A549 (cell line): ENCODE results near the gene FBXO10. TPM values are rescaled to one million over a fixed set of nuclear protein-coding genes. Genes with fewer than 3 reads are reported as not detected.

Experiments
- ATAC-seq, 2 experiments: fragments of 200-7000 bp in 1 of 2; fragments of >200 bp in 1 of 2; cut with Nextera tagmentation in 1 of 2; cut with Tn5 transposase in 1 of 2; 3 replicates each; pipeline versions ENCODE4 v1.8.0 to v1.9.1; 2018 to 2020; ENCODE audit warnings: mild to moderate bottlenecking in 1 of 2, moderate library complexity in 1 of 2
- CTCF ChIA-PET: fragments of 300-600 bp; sonication (Branson Sonifier 250); formaldehyde crosslinking; extraction: SDS; loops from one replicate; lab custom pipeline; 2021; ENCODE audit warnings: antibody characterized with exemption, inconsistent platforms; lab: Yijun Ruan, JAX
- POLR2A ChIA-PET: fragments of 350-600 bp; formaldehyde crosslinking; extraction: SDS; loops from one replicate; lab custom pipeline; 2021; ENCODE audit warnings: antibody characterized with exemption, inconsistent platforms; lab: Yijun Ruan, JAX
- DNase-seq, 2 experiments: peaks; one replicate each; pipeline versions ENCODE4 v3.0.0 to v3.0.0-alpha.2; 2011 to 2016; ENCODE audit warnings: low read depth in 1 of 2, low spot score in 1 of 2
- FAIRE-seq: peaks from 2 replicates; lab custom pipeline; 2011; peaks lifted over from hg19 to GRCh38; lab: Jason Lieb, UNC
- H3K27ac ChIP-seq, 2 experiments: fragments of >200 bp; sonication (Bioruptor Twin); formaldehyde crosslinking; 3 replicates each; pipeline ENCODE4 v1.5.1; 2016 to 2017
- H3K4me1 ChIP-seq: fragments of >200 bp; sonication (Bioruptor Twin); formaldehyde crosslinking; 3 replicates; pipeline ENCODE4 v1.6.1; 2016
- H3K4me2 ChIP-seq: fragments of >200 bp; sonication (Bioruptor Twin); formaldehyde crosslinking; 3 replicates; pipeline ENCODE4 v1.6.1; 2016
- H3K4me3 ChIP-seq: fragments of >200 bp; sonication (Bioruptor Twin); formaldehyde crosslinking; 3 replicates; pipeline ENCODE4 v1.5.1; 2016
- H3K9me3 ChIP-seq: fragments of >200 bp; sonication (Bioruptor Twin); formaldehyde crosslinking; 3 replicates; pipeline ENCODE4 v1.6.1; 2016
- CBX8 ChIP-seq: fragments of 200-600 bp; sonication (generic); IDR thresholded peaks from 2 replicates; pipeline ENCODE4 v1.6.1; 2016
- CTCF ChIP-seq: fragments of >200 bp; sonication (Bioruptor Twin); formaldehyde crosslinking; IDR thresholded peaks from 3 replicates; pipeline ENCODE4 v1.5.1; 2016
- E2F6 ChIP-seq: IDR thresholded peaks from 2 replicates; pipeline ENCODE4 v1.6.1; 2012; ENCODE audit warnings: low read depth, borderline replicate concordance
- EHF ChIP-seq: fragments of 250-450 bp; sonication (Bioruptor Pico); IDR thresholded peaks from 2 replicates; pipeline ENCODE4 v1.5.0; 2020; ENCODE audit warnings: mild to moderate bottlenecking
- EHMT2 ChIP-seq: fragments of 200-600 bp; sonication (generic); IDR thresholded peaks from 2 replicates; pipeline ENCODE4 v1.6.1; 2016; ENCODE audit warnings: antibody characterized with exemption, low read depth, mild to moderate bottlenecking, moderate library complexity
- FOSL2 ChIP-seq, 2 experiments: fragments of 450-650 bp in 1 of 2; fragments of >200 bp in 1 of 2; sonication (Bioruptor Twin) in 1 of 2; formaldehyde crosslinking; IDR thresholded peaks; 2 replicates each; pipeline versions ENCODE4 v1.5.0 to v1.6.1; 2016 to 2020; ENCODE audit warnings: mild to moderate bottlenecking in 1 of 2, moderate library complexity in 1 of 2
- HDAC2 ChIP-seq: fragments of 200-600 bp; sonication (generic); IDR thresholded peaks from 2 replicates; pipeline ENCODE4 v1.6.1; 2016
- KDM1A ChIP-seq: fragments of 200-600 bp; sonication (generic); IDR thresholded peaks from 2 replicates; pipeline ENCODE4 v1.6.1; 2016; ENCODE audit warnings: low read depth, mild to moderate bottlenecking
- MAFK ChIP-seq: fragments of 450-650 bp; IDR thresholded peaks from 2 replicates; pipeline ENCODE4 v1.6.1; 2014; ENCODE audit not compliant: partially characterized antibody
- MAZ ChIP-seq: fragments of 150-350 bp; IDR thresholded peaks from 2 replicates; pipeline ENCODE4 v1.6.1; 2014; ENCODE audit warnings: antibody characterized with exemption, low read depth, low read length, borderline replicate concordance
- MYC ChIP-seq: IDR thresholded peaks from 2 replicates; pipeline ENCODE4 v1.6.1; 2012; ENCODE audit warnings: mild to moderate bottlenecking, inconsistent platforms, low read length, improper control_type of control experiment, borderline replicate concordance
- PBX3 ChIP-seq: IDR thresholded peaks from 2 replicates; pipeline ENCODE4 v1.6.1; 2012
- REST ChIP-seq: fragments of 200-600 bp; sonication (generic); IDR thresholded peaks from 2 replicates; pipeline ENCODE4 v1.6.1; 2016; ENCODE audit warnings: antibody characterized with exemption, mild to moderate bottlenecking, moderate library complexity
- RFX5 ChIP-seq: fragments of 450-650 bp; IDR thresholded peaks from 2 replicates; pipeline ENCODE4 v1.7.1; 2014; ENCODE audit warnings: antibody characterized with exemption, mild to moderate bottlenecking, moderate library complexity
- RNF2 ChIP-seq: fragments of 200-600 bp; sonication (generic); IDR thresholded peaks from 2 replicates; pipeline ENCODE4 v1.6.1; 2016; ENCODE audit warnings: low read depth, mild to moderate bottlenecking, antibody characterized with exemption, moderate library complexity, borderline replicate concordance
- SMC3 ChIP-seq: fragments of >200 bp; sonication (Bioruptor Twin); formaldehyde crosslinking; IDR thresholded peaks from 3 replicates; pipeline ENCODE4 v1.6.1; 2018; ENCODE audit warnings: inconsistent platforms
- USF2 ChIP-seq: fragments of 450-650 bp; IDR thresholded peaks from 2 replicates; pipeline ENCODE4 v1.6.1; 2014; ENCODE audit warnings: antibody characterized with exemption
- ZFP36 ChIP-seq: fragments of 450-650 bp; IDR thresholded peaks from 2 replicates; pipeline ENCODE4 v1.6.1; 2014; ENCODE audit warnings: borderline replicate concordance; ENCODE audit not compliant: partially characterized antibody
- WGBS: methylation state at CpG from one replicate; pipeline ENCODE4 v1.1.6; 2017; ENCODE audit errors: missing lambda C conversion rate; 5-methylcytosine and 5-hydroxymethylcytosine counted together
- polyA plus RNA-seq, 4 experiments: library from polyadenylated mRNA; depleted of rRNA in 3 of 4; stranded (reverse); fragments of >200 nt; fragmentation: RNase III in 1 of 4; extraction: RNeasy Plus Mini Kit Qiagen cat#74134 plus additional on column Dnase treatment in 1 of 4; gene quantifications; 2 replicates in 3 of 4; 3 replicates in 1 of 4; pipeline ENCODE4 v1.2.3, GENCODE V29; 2011 to 2017

The FBXO10 gene
- polyA plus RNA-seq, 2 of the 4 experiments (the other 2 are of a cell fraction) = 5.0 to 5.3 TPM

GRCh38 chr9:37508135-37508833 lies 67.9 kb downstream of the FBXO10 start:
- 85% methylated on average over 5 of the region's 5 CpGs for WGBS
- CTCF ChIA-PET = interaction anchor here (0.6 to 3.3 kb wide), 8 partner anchors 9 to 93 kb away, joined by 3 to 14 read pairs (median 5); no protein-coding TSS in a partner anchor
- H3K27ac ChIP-seq = no peak overlapping the region
- H3K9me3 ChIP-seq = no peaks in the 10 kb centered on the region
- ATAC-seq = peak in 1 of 2 experiments; percentile 6; a peak in 1 of 6 replicates
- no peak for DNase-seq
- no peak for FAIRE-seq
- no peak overlapping the region for H3K4me2 ChIP-seq
- TF ChIP-seq MAZ = no peak
- no peak for TF ChIP-seq SMC3
- no peak for TF ChIP-seq RFX5
- no peak for TF ChIP-seq PBX3
- no peak for TF ChIP-seq USF2
- no peak for TF ChIP-seq MAFK
- TF ChIP-seq EHF = no peak
- TF ChIP-seq E2F6 = no peak
- TF ChIP-seq REST = no peak
- no peak for TF ChIP-seq HDAC2
- H3K4me3 ChIP-seq = no peak overlapping the region
- no peaks in the 10 kb centered on the region for H3K4me1 ChIP-seq
- POLR2A ChIA-PET = no interaction called here

GRCh38 chr9:37507566-37508134 lies 68.5 kb downstream of the FBXO10 start:
- FAIRE-seq (no peak), DNase-seq (no peak), ATAC-seq (no peak)
- H3K4me3 ChIP-seq = no peak overlapping the region
- no peaks in the 10 kb centered on the region for H3K9me3 ChIP-seq
- TF ChIP-seq RNF2 (no peak), ZFP36 (no peak), FOSL2 (IDR thresholded peaks at IDR 0.05) (no peak), FOSL2 (CRISPR knock-in tag; IDR thresholded peaks at IDR 0.05) (no peak), EHMT2 (no peak), PBX3 (no peak), CBX8 (no peak), MYC (no peak), CTCF (no peak), KDM1A (no peak), RFX5 (no peak)
- TF ChIP-seq, all 56 proteins: peak for 0
- H3K27ac ChIP-seq = no peak overlapping the region
- CTCF ChIA-PET = interaction anchor here (0.6 to 3.3 kb wide), 6 partner anchors 9 to 92 kb away, joined by 3 to 14 read pairs (median 4); no protein-coding TSS in a partner anchor
- POLR2A ChIA-PET = no interaction called here
- 89% methylated on average over 11 of the region's 11 CpGs for WGBS
- no peaks in the 10 kb centered on the region for H3K4me1 ChIP-seq
- H3K4me2 ChIP-seq = no peak overlapping the region
